Endothelial cell of umbilical vein (primary cell): ENCODE data around the gene ITIH5.
"Not testable (repeated sequence)": the region's sequence is repeated elsewhere in the genome, so short reads cannot be mapped to it uniquely, and the experiment has no call there.

Experiments used
- EZH2 ChIP-seq: IDR thresholded peaks from 2 replicates; pipeline ENCODE4 v1.6.1; 2012; ENCODE audit warnings: borderline replicate concordance, low read depth, mild to moderate bottlenecking, moderate library complexity, low read length, inconsistent platforms; ENCODE audit not compliant: severe bottlenecking
- FOS ChIP-seq: IDR thresholded peaks from 2 replicates; pipeline ENCODE4 v1.6.1; 2011; ENCODE audit warnings: mild to moderate bottlenecking, low read length, moderate library complexity, borderline replicate concordance; ENCODE audit not compliant: insufficient read depth
- GATA2 ChIP-seq: IDR thresholded peaks from 2 replicates; pipeline ENCODE4 v1.7.0; 2011; ENCODE audit warnings: low read depth, mild to moderate bottlenecking, moderate library complexity, mixed read lengths, low read length; ENCODE audit not compliant: insufficient read length, insufficient read depth
- JUN ChIP-seq: IDR thresholded peaks from 2 replicates; pipeline ENCODE4 v1.6.1; 2011; ENCODE audit warnings: borderline replicate concordance, low read depth; ENCODE audit not compliant: insufficient read length, insufficient read depth
- MYC ChIP-seq: IDR thresholded peaks from one replicate; pipeline ENCODE4 v1.6.1; 2011; ENCODE audit warnings: mild to moderate bottlenecking, low read depth, low read length
- POLR2A ChIP-seq: IDR thresholded peaks from 2 replicates; pipeline ENCODE4 v1.6.1; 2012; ENCODE audit warnings: low read depth, mild to moderate bottlenecking, control low read depth, low read length
- POLR2AphosphoS5 ChIP-seq: IDR thresholded peaks from 2 replicates; pipeline ENCODE4 v1.6.1; 2012; ENCODE audit warnings: low read depth, mild to moderate bottlenecking, control low read depth, low read length, moderate library complexity; ENCODE audit not compliant: insufficient read depth
- TF ChIP-seq, protein P1 (sequence below): IDR thresholded peaks from 2 replicates; pipeline ENCODE4 v1.6.1; 2011; ENCODE audit not compliant: insufficient read depth, insufficient read length
- TF ChIP-seq, protein P2 (sequence below), 2 donors: IDR thresholded peaks; 1 replicate in 1 of 2; 2 replicates in 1 of 2; pipeline ENCODE4 v1.5.1; 2011; ENCODE audit warnings: low read length in 2 of 2, mild to moderate bottlenecking in 2 of 2, moderate library complexity in 2 of 2, control low read depth in 1 of 2, inconsistent platforms in 1 of 2, low read depth in 1 of 2; ENCODE audit not compliant: insufficient read depth in 1 of 2; ENCODE audit errors: extremely low read depth in 1 of 2

- TF ChIP-seq, protein P1, sequence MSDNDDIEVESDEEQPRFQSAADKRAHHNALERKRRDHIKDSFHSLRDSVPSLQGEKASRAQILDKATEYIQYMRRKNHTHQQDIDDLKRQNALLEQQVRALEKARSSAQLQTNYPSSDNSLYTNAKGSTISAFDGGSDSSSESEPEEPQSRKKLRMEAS: not testable (repeated sequence)
- TF ChIP-seq, protein P2, sequence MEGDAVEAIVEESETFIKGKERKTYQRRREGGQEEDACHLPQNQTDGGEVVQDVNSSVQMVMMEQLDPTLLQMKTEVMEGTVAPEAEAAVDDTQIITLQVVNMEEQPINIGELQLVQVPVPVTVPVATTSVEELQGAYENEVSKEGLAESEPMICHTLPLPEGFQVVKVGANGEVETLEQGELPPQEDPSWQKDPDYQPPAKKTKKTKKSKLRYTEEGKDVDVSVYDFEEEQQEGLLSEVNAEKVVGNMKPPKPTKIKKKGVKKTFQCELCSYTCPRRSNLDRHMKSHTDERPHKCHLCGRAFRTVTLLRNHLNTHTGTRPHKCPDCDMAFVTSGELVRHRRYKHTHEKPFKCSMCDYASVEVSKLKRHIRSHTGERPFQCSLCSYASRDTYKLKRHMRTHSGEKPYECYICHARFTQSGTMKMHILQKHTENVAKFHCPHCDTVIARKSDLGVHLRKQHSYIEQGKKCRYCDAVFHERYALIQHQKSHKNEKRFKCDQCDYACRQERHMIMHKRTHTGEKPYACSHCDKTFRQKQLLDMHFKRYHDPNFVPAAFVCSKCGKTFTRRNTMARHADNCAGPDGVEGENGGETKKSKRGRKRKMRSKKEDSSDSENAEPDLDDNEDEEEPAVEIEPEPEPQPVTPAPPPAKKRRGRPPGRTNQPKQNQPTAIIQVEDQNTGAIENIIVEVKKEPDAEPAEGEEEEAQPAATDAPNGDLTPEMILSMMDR (IDR thresholded peaks at IDR 0.05; ENCODE audit: extremely low read depth in 1 of 2, insufficient read depth in 1 of 2, low read depth in 1 of 2, low read length in 2 of 2): not testable (repeated sequence)
- not testable (repeated sequence) for TF ChIP-seq JUN, POLR2A, EZH2, POLR2AphosphoS5, MYC, FOS, GATA2
Observed at GRCh38 chr10:7690885-7691597, 24.3 kb upstream of the ITIH5 start.
